HL-60 (cell line): ENCODE measurements around the gene CNN1.

Experiments
- DNase-seq, 2 experiments: peaks; one replicate each; pipeline ENCODE4 v3.0.0-alpha.2; 2010 to 2020; ENCODE audit warnings: low read depth in 1 of 2, low spot score in 1 of 2
- H3K27ac ChIP-seq: fragments of 250-450 bp; sonication (Bioruptor Pico); replicated peaks from 2 replicates; pipeline ENCODE4 v1.5.1; 2020; ENCODE audit warnings: mild to moderate bottlenecking, moderate library complexity
- H3K27me3 ChIP-seq: fragments of 250-450 bp; sonication (Bioruptor Pico); 2 replicates; pipeline ENCODE4 v1.5.1; 2021; ENCODE audit warnings: mild to moderate bottlenecking, moderate library complexity; ENCODE audit not compliant: insufficient read depth, poor library complexity, severe bottlenecking
- H3K4me3 ChIP-seq: replicated peaks from 2 replicates; pipeline ENCODE4 v1.5.1; 2011; ENCODE audit warnings: mild to moderate bottlenecking, control low read depth, low read length; ENCODE audit not compliant: insufficient read depth
- GABPA ChIP-seq: IDR thresholded peaks from 2 replicates; pipeline ENCODE4 v1.6.1; 2012; ENCODE audit warnings: low read depth
- POLR2AphosphoS5 ChIP-seq: IDR thresholded peaks from 2 replicates; pipeline ENCODE4 v1.6.1; 2012; ENCODE audit warnings: low read depth
- SPI1 ChIP-seq: IDR thresholded peaks from 2 replicates; pipeline ENCODE4 v1.6.1; 2012; ENCODE audit warnings: low read depth, mild to moderate bottlenecking, borderline replicate concordance
- TF ChIP-seq, protein P1 (sequence below): IDR thresholded peaks from one replicate; pipeline ENCODE4 v1.5.1; 2011; ENCODE audit warnings: low read length, control low read depth, inconsistent platforms; ENCODE audit not compliant: insufficient read depth
- TF ChIP-seq, protein P2 (sequence below): IDR thresholded peaks from 2 replicates; pipeline ENCODE4 v1.6.1; 2012; ENCODE audit warnings: low read depth; ENCODE audit not compliant: insufficient replicate concordance

Gene CNN1

DNA sequence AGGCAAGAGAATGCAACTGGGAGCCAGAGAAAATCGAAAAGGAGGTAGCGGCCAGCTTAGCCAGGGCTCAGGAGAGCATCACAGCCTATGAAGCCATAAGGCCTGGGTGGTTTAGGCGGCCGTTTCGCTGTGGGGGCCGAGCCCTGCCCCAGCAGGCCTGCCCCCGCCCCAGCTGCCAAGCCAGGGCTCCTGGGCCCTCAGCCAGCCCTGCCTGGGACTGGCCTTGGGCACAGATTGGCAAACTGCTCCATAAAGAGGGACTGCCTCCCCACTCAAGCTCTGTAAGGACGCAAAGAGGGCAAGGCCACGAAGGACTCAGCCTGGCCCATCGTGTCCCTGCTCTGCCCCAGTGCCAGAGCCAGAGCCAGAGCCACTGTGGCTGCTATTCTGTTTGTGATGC is 43.2 kb upstream of the CNN1 start:
- no peak overlapping the region for H3K4me3 ChIP-seq
- no peak for TF ChIP-seq POLR2AphosphoS5
- no peak for TF ChIP-seq SPI1
- TF ChIP-seq GABPA, result no peak
- TF ChIP-seq, protein P1, sequence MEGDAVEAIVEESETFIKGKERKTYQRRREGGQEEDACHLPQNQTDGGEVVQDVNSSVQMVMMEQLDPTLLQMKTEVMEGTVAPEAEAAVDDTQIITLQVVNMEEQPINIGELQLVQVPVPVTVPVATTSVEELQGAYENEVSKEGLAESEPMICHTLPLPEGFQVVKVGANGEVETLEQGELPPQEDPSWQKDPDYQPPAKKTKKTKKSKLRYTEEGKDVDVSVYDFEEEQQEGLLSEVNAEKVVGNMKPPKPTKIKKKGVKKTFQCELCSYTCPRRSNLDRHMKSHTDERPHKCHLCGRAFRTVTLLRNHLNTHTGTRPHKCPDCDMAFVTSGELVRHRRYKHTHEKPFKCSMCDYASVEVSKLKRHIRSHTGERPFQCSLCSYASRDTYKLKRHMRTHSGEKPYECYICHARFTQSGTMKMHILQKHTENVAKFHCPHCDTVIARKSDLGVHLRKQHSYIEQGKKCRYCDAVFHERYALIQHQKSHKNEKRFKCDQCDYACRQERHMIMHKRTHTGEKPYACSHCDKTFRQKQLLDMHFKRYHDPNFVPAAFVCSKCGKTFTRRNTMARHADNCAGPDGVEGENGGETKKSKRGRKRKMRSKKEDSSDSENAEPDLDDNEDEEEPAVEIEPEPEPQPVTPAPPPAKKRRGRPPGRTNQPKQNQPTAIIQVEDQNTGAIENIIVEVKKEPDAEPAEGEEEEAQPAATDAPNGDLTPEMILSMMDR, result no peak
- TF ChIP-seq, protein P2, sequence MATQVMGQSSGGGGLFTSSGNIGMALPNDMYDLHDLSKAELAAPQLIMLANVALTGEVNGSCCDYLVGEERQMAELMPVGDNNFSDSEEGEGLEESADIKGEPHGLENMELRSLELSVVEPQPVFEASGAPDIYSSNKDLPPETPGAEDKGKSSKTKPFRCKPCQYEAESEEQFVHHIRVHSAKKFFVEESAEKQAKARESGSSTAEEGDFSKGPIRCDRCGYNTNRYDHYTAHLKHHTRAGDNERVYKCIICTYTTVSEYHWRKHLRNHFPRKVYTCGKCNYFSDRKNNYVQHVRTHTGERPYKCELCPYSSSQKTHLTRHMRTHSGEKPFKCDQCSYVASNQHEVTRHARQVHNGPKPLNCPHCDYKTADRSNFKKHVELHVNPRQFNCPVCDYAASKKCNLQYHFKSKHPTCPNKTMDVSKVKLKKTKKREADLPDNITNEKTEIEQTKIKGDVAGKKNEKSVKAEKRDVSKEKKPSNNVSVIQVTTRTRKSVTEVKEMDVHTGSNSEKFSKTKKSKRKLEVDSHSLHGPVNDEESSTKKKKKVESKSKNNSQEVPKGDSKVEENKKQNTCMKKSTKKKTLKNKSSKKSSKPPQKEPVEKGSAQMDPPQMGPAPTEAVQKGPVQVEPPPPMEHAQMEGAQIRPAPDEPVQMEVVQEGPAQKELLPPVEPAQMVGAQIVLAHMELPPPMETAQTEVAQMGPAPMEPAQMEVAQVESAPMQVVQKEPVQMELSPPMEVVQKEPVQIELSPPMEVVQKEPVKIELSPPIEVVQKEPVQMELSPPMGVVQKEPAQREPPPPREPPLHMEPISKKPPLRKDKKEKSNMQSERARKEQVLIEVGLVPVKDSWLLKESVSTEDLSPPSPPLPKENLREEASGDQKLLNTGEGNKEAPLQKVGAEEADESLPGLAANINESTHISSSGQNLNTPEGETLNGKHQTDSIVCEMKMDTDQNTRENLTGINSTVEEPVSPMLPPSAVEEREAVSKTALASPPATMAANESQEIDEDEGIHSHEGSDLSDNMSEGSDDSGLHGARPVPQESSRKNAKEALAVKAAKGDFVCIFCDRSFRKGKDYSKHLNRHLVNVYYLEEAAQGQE, result no peak
- H3K27me3 ChIP-seq, result no peaks in the 10 kb centered on the region
- no peak for DNase-seq
- H3K27ac ChIP-seq, result no peak overlapping the region

DNA sequence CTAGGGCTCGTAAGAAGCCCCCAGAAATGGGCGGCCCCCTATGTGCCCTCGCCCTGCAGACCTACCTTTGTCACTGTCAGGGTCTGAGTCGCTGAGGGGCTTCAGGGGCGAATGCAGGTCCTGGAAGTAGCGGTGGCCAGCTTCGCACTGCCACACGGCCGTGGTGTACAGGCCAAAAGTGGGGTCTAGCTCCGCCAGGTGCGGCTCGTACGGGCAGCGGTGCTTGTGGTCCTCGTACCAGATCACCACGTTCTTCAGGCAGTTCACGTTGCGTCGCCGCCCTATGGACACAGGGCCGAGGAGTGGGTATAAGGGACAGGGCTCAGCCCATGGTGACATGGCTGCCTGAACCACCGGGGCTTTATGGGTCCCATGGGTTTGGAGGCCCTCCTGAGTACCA is 42.8 kb upstream of the CNN1 start:
- no peaks in the 10 kb centered on the region for H3K27me3 ChIP-seq
- no peak overlapping the region for H3K4me3 ChIP-seq
- no peak overlapping the region for H3K27ac ChIP-seq
- no peak for DNase-seq
- TF ChIP-seq POLR2AphosphoS5 (no peak), GABPA (no peak), SPI1 (no peak)
- TF ChIP-seq, protein P1, result no peak
- TF ChIP-seq, protein P2, result no peak

- TF ChIP-seq, protein P2, result no peak
- no peak for TF ChIP-seq POLR2AphosphoS5
- TF ChIP-seq, protein P1, result peak; percentile 66
- H3K4me3 ChIP-seq, result no peak overlapping the region
- DNase-seq, result peak; percentile 47 to 72
- no peak overlapping the region for H3K27ac ChIP-seq
- H3K27me3 ChIP-seq, result no peaks in the 10 kb centered on the region
Observed at GRCh38 chr19:11496391-11497163, 42.1 kb upstream of the CNN1 start.
